Nephron progenitor cell (in vitro differentiated cells): Measurements from ENCODE around the gene FRMD4B.
A peak's percentile ranks its signal among the peaks of the same experiment; 100 is the strongest.

Experiments
- DNase-seq: peaks from one replicate; pipeline ENCODE4 v3.0.0; 2021
- H3K27ac Mint-ChIP-seq: 2 replicates; pipeline ENCODE4 v1.8.0; 2021; ENCODE audit warnings: mild to moderate bottlenecking, moderate library complexity, mixed read lengths
- H3K27me3 Mint-ChIP-seq: 2 replicates; pipeline ENCODE4 v1.8.0; 2021; ENCODE audit warnings: mild to moderate bottlenecking, low read depth, mixed read lengths; ENCODE audit not compliant: poor library complexity
- H3K36me3 Mint-ChIP-seq: 2 replicates; pipeline ENCODE4 v1.8.0; 2021; ENCODE audit warnings: low read depth, mixed read lengths
- H3K4me1 Mint-ChIP-seq: 2 replicates; pipeline ENCODE4 v1.8.0; 2021; ENCODE audit warnings: mixed read lengths
- H3K4me3 Mint-ChIP-seq: 2 replicates; pipeline ENCODE4 v1.8.0; 2021; ENCODE audit warnings: mild to moderate bottlenecking, moderate library complexity, mixed read lengths
- H3K9me3 Mint-ChIP-seq: 2 replicates; pipeline ENCODE4 v1.8.0; 2021; ENCODE audit warnings: mild to moderate bottlenecking, moderate library complexity, mixed read lengths
- TF ChIP-seq, protein P1 (sequence below): fragments of 200-600 bp; sonication (generic); IDR thresholded peaks from 2 replicates; pipeline ENCODE4 v1.5.0; 2021; ENCODE audit warnings: antibody characterized with exemption

Gene FRMD4B

GRCh38 chr3:69328963-69329302 lies 57.0 kb downstream of the FRMD4B start:
- Mint-ChIP-seq H3K4me1 (peaks cover 5% of the 10 kb centered on the region), H3K4me3 (no peak overlapping the region), H3K27ac (no peak overlapping the region), H3K36me3 (no peaks in the 10 kb centered on the region), H3K27me3 (peaks cover 7% of the 10 kb centered on the region), H3K9me3 (no peaks in the 10 kb centered on the region)
- DNase-seq: no peak
- TF ChIP-seq, protein P1, sequence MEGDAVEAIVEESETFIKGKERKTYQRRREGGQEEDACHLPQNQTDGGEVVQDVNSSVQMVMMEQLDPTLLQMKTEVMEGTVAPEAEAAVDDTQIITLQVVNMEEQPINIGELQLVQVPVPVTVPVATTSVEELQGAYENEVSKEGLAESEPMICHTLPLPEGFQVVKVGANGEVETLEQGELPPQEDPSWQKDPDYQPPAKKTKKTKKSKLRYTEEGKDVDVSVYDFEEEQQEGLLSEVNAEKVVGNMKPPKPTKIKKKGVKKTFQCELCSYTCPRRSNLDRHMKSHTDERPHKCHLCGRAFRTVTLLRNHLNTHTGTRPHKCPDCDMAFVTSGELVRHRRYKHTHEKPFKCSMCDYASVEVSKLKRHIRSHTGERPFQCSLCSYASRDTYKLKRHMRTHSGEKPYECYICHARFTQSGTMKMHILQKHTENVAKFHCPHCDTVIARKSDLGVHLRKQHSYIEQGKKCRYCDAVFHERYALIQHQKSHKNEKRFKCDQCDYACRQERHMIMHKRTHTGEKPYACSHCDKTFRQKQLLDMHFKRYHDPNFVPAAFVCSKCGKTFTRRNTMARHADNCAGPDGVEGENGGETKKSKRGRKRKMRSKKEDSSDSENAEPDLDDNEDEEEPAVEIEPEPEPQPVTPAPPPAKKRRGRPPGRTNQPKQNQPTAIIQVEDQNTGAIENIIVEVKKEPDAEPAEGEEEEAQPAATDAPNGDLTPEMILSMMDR: no peak

- Mint-ChIP-seq H3K4me3 (no peak overlapping the region), H3K36me3 (no peaks in the 10 kb centered on the region), H3K27ac (no peak overlapping the region), H3K9me3 (no peaks in the 10 kb centered on the region), H3K4me1 (peaks cover 5% of the 10 kb centered on the region), H3K27me3 (peaks cover 7% of the 10 kb centered on the region)
- TF ChIP-seq, protein P1: no peak
- no peak for DNase-seq
Observed at GRCh38 chr3:69328103-69328962, 57.6 kb downstream of the FRMD4B start.

- H3K9me3 Mint-ChIP-seq: no peaks in the 10 kb centered on the region
- H3K27ac Mint-ChIP-seq: peak overlapping the region; percentile 41
- H3K36me3 Mint-ChIP-seq: no peaks in the 10 kb centered on the region
- TF ChIP-seq, protein P1: no peak
- DNase-seq: no peak
- H3K4me3 Mint-ChIP-seq: no peak overlapping the region
- H3K4me1 Mint-ChIP-seq: peaks cover 8% of the 10 kb centered on the region
- H3K27me3 Mint-ChIP-seq: peaks cover 7% of the 10 kb centered on the region
Observed at GRCh38 chr3:69326855-69327300, 59.0 kb downstream of the FRMD4B start.

DNA sequence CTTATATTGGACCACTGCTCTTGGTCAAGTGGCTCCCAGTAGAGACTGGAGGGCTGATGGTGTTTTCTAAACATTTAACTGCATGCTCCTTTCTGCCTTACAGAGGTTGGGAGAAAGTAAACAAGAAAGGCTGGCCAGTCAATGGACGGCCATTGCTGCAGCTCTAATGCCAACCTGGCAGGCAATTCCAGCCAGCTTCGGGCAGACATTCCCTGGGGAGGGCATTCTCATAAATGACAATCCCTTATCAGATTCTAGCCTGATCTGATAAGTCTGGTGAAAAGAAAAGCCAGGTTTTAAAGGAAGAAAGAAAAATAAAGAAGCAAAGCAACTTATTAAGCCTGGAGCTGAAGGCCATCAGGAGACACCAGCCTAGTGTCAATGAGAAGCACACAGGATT lies 60.7 kb downstream of the FRMD4B start:
- peaks cover 2% of the 10 kb centered on the region for H3K27me3 Mint-ChIP-seq
- no peak overlapping the region for H3K4me3 Mint-ChIP-seq
- H3K36me3 Mint-ChIP-seq: no peaks in the 10 kb centered on the region
- no peak overlapping the region for H3K27ac Mint-ChIP-seq
- TF ChIP-seq, protein P1: no peak
- peaks cover 21% of the 10 kb centered on the region for H3K4me1 Mint-ChIP-seq
- DNase-seq: no peak
- no peaks in the 10 kb centered on the region for H3K9me3 Mint-ChIP-seq

- Mint-ChIP-seq H3K27ac (no peak overlapping the region), H3K27me3 (peaks cover 2% of the 10 kb centered on the region), H3K4me1 (peaks cover 21% of the 10 kb centered on the region), H3K4me3 (no peak overlapping the region), H3K36me3 (no peaks in the 10 kb centered on the region), H3K9me3 (no peaks in the 10 kb centered on the region)
- DNase-seq: no peak
- TF ChIP-seq, protein P1: peak; percentile 9
Observed at GRCh38 chr3:69324362-69325025, 61.4 kb downstream of the FRMD4B start.
